H1 (cell line): ENCODE results near the gene GRIK4. TPM values are rescaled to one million over a fixed set of nuclear protein-coding genes. Genes with fewer than 3 reads are reported as not detected.

ENCODE experiments used
- FOSL1 ChIP-seq: IDR thresholded peaks from 2 replicates; pipeline ENCODE4 v1.6.1; 2011; ENCODE audit warnings: mild to moderate bottlenecking, low read depth, low read length, moderate library complexity; ENCODE audit not compliant: insufficient read depth
- GABPA ChIP-seq: IDR thresholded peaks from 2 replicates; pipeline ENCODE4 v1.6.1; 2011; ENCODE audit warnings: mild to moderate bottlenecking, low read length, moderate library complexity, borderline replicate concordance; ENCODE audit not compliant: insufficient read depth
- SIRT6 ChIP-seq: IDR thresholded peaks from one replicate; pipeline ENCODE4 v1.7.1; 2012; ENCODE audit warnings: low read length, inconsistent platforms
- USF2 ChIP-seq: IDR thresholded peaks from 2 replicates; pipeline ENCODE4 v1.6.1; 2011; ENCODE audit warnings: low read length, improper control_type of control experiment
- polyA plus RNA-seq, 7 experiments: library from polyadenylated mRNA; depleted of rRNA in 3 of 7; stranded (reverse) in 5 of 7; unstranded in 2 of 7; fragments of >200 nt in 5 of 7; fragments of 200-250 nt in 2 of 7; gene quantifications; 1 replicate in 5 of 7; 2 replicates in 1 of 7; 4 replicates in 1 of 7; pipeline versions ENCODE4 v1.2.1 to v1.2.3, GENCODE V29; 2011 to 2013; ENCODE audit warnings: missing spikeins in 2 of 7, mixed read lengths in 2 of 7
- total RNA-seq: library from RNA; stranded (reverse); fragmentation: NEBNext Ultra II Directional; extraction: Animal tissue kit (Norgen Biotek cat#: 25700); gene quantifications from 2 replicates; pipeline ENCODE4 v1.2.1, GENCODE V29; 2021

Gene GRIK4
- total and polyA plus RNA-seq, 2 of the 8 experiments (the other 6 are each of a cell fraction or from before 2014, with no cell fraction given) = 1.2 to 2.9 TPM

- TF ChIP-seq SIRT6 (no peak), USF2 (no peak), FOSL1 (no peak), GABPA (no peak)
These were observed 39.6 kb downstream of the GRIK4 start (continued) for GRCh38 chr11:120551191-120551590.
